Measurements from ENCODE around the gene VSIG10L.

DNA sequence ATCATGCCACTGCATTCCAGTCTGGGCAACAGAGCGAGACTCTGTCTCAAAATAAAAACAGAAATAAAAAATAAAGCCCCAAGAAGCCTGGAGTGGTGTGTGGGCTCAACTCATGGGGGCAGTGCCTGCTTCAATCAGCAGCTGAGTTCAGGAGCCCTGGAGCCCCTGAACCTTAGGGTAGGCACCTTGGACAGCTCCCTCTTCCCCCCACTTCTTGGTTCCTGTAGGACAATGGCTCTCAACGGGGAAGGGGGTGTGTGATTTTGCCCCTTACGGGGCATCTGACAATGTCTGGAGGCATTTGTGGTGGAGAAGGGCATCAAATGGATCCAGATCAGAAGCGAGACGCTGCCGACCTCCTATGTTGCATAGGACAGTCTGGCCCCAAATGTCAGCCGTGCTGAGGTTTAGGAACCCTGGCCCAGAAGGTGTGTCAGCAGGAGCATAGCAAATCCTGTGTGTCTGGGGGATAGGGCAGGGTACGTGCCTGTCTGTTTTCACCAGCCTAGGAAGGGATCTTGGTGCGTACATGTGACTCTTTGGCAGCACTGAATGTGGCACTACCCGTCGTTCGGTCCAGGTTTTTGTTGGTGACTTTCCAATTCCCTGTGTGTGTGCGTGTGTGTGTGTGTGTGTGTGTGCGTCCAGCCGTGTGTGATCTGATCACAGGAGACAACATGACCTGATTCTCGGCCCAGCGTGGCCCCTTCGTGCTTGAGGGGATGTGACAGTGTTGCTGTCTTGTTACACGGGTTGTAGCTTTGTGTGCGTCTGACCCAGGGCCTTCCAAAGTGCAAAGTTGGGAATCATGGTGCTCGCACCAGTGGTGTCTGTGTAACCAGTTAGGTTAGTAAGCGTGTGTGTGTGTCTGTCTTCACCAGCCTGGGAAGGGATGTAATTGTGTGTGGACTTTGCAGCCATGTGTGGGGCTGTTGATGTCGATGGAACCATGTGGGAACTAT is 23.0 kb downstream of the VSIG10L start:
- TF ChIP-seq POLR2AphosphoS5 (IDR thresholded peaks at IDR 0.05) = no peak
- no peak for TF ChIP-seq POLR2A (IDR thresholded peaks at IDR 0.05)
